Lung (tissue), 12 donors: ENCODE measurements around the gene TRIM47. TPM values are rescaled to one million over a fixed set of nuclear protein-coding genes. Genes with fewer than 3 reads are reported as not detected.

Experiments
- ATAC-seq: fragments of 200-7000 bp; cut with Tn5 transposase; one replicate; pipeline ENCODE4 v1.9.1; 2020; ENCODE audit warnings: moderate number of reproducible peaks; ENCODE audit not compliant: insufficient read depth, low FRiP score
- DNase-seq, 3 donors: peaks; one replicate each; pipeline ENCODE4 v3.0.0-alpha.2; 2013 to 2017
- H3K27ac ChIP-seq, 2 donors: one replicate each; pipeline ENCODE4 v1.5.1; 2013; ENCODE audit warnings: mild to moderate bottlenecking in 2 of 2, moderate library complexity in 2 of 2, control low read depth in 1 of 2, inconsistent platforms in 1 of 2, low read depth in 1 of 2, low read length in 1 of 2
- H3K27me3 ChIP-seq, 3 donors: one replicate each; pipeline ENCODE4 v1.5.1; 2013; ENCODE audit warnings: low read length in 2 of 3; ENCODE audit not compliant: control insufficient read depth in 3 of 3, insufficient read depth in 3 of 3
- H3K36me3 ChIP-seq, 4 donors: one replicate each; pipeline ENCODE4 v1.5.1; 2013; ENCODE audit warnings: low read length in 4 of 4, mild to moderate bottlenecking in 1 of 4, moderate library complexity in 1 of 4; ENCODE audit not compliant: control insufficient read depth in 4 of 4, insufficient read depth in 4 of 4
- H3K4me1 ChIP-seq, 5 donors: one replicate each; pipeline ENCODE4 v1.5.1; 2013; ENCODE audit warnings: low read length in 5 of 5, mild to moderate bottlenecking in 2 of 5, moderate library complexity in 1 of 5; ENCODE audit not compliant: control insufficient read depth in 5 of 5, insufficient read depth in 5 of 5
- H3K4me3 ChIP-seq: one replicate; pipeline ENCODE4 v1.5.1; 2013; ENCODE audit warnings: mild to moderate bottlenecking, control low read depth, moderate library complexity
- H3K9ac ChIP-seq, 2 donors: one replicate each; pipeline ENCODE4 v1.5.1; 2013; ENCODE audit warnings: low read length in 2 of 2, control low read depth in 1 of 2; ENCODE audit not compliant: insufficient read depth in 1 of 2
- H3K9me3 ChIP-seq, 4 donors: one replicate each; pipeline ENCODE4 v1.5.1; 2013; ENCODE audit warnings: low read length in 3 of 4, mild to moderate bottlenecking in 1 of 4, moderate library complexity in 1 of 4; ENCODE audit not compliant: control insufficient read depth in 4 of 4, insufficient read depth in 3 of 4
- WGBS, 2 donors: extraction: QIAGEN DNeasy Blood & Tissue Kit; methylation state at CpG; one replicate each; pipeline ENCODE4 v1.1.7; 2013; 5-methylcytosine and 5-hydroxymethylcytosine counted together
- polyA plus RNA-seq, 2 donors: library from polyadenylated mRNA; stranded (reverse); fragments of 200-250 nt; gene quantifications; one replicate each; pipeline ENCODE4 v1.2.1, GENCODE V29; 2013
- total RNA-seq, 2 donors: library from RNA; depleted of rRNA in 1 of 2; stranded (reverse); fragments of >200 nt in 1 of 2; gene quantifications; one replicate each; pipeline ENCODE4 v1.2.1, GENCODE V29; 2014 to 2021
- TF ChIP-seq, protein P1 (sequence below): IDR thresholded peaks from 2 replicates; pipeline ENCODE4 v1.5.1; 2012; ENCODE audit warnings: mild to moderate bottlenecking; ENCODE audit errors: control extremely low read depth, extremely low read depth
- donor health status: control.
- donor health status: control.
- donor health status: Bipolar disorder and iron deficiency.
- donor health status: healthy.
- donor health status: DM: yes; HTN: yes; CAD: no.

The TRIM47 gene
- total and polyA plus RNA-seq, 4 donors, result 22.9 to 78.3 (median 28.0) TPM

DNA sequence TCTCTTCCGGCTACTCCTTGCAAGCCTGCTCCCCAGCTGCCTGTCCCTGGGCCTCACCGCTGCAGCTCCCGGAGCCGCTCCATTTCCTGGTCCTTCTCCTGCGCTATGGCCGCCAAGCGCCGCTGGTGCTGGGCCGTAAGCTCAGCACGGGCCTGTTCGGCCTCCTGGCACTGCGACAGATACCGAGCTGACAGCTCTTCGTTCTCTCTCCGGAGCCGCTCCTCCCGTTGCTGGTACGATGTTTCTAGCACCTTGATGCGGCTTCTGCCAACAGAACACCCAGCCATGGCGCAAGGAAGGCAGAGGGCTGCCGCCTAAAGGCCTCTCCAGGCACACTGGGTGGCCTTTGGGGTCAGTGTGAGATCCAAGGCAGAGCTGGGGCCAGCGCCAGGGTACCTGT lies 41.2 kb upstream of the TRIM47 start:
- TF ChIP-seq, protein P1, sequence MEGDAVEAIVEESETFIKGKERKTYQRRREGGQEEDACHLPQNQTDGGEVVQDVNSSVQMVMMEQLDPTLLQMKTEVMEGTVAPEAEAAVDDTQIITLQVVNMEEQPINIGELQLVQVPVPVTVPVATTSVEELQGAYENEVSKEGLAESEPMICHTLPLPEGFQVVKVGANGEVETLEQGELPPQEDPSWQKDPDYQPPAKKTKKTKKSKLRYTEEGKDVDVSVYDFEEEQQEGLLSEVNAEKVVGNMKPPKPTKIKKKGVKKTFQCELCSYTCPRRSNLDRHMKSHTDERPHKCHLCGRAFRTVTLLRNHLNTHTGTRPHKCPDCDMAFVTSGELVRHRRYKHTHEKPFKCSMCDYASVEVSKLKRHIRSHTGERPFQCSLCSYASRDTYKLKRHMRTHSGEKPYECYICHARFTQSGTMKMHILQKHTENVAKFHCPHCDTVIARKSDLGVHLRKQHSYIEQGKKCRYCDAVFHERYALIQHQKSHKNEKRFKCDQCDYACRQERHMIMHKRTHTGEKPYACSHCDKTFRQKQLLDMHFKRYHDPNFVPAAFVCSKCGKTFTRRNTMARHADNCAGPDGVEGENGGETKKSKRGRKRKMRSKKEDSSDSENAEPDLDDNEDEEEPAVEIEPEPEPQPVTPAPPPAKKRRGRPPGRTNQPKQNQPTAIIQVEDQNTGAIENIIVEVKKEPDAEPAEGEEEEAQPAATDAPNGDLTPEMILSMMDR, result no peak
- Histone ChIP-seq H3K36me3 (peaks cover 0 to 8% (median 0%) of the 10 kb centered on the region in 4 donors), H3K4me3 (no peak overlapping the region), H3K27me3 (no peaks in the 10 kb centered on the region), H3K27ac (no peak overlapping the region), H3K9ac (no peak overlapping the region), H3K9me3 (no peaks in the 10 kb centered on the region), H3K4me1 (no peaks in the 10 kb centered on the region)
- 92 to 93% methylated on average over 22 of the region's 22 CpGs for WGBS, 2 donors
- DNase-seq (no peak), ATAC-seq (no peak)

DNA sequence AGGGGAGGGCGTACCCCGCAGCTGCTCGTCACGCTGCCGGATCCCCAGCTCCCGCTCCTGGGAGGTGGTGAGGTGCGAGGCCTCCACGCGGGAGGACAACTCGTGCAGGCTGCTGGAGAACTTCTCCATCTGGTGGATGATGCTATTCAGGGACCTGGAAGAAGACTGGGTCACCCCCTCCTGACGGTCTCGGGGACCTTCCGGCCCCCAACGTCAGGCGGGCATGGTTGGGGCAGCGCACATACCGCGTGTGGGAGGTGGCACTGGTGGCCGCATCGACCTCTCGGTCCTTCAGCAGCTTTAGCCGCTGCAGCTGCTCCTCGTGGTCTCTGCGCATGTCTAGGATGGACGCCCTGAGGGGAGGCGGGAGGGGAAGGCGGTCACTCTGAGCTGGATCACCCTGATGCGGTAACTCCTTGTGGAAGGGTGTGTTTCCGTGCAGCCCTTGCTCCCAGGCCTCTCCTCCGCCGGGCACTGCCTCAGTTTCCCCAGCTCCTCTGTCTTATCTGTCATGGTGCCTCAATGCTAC lies 39.6 kb upstream of the TRIM47 start:
- Histone ChIP-seq H3K9ac (no peak overlapping the region), H3K4me3 (no peak overlapping the region), H3K27me3 (no peaks in the 10 kb centered on the region), H3K27ac (no peak overlapping the region), H3K4me1 (no peaks in the 10 kb centered on the region), H3K36me3 (peaks cover 0 to 14% (median 2%) of the 10 kb centered on the region in 4 donors), H3K9me3 (no peaks in the 10 kb centered on the region)
- TF ChIP-seq, protein P1, result no peak
- 94 to 96% methylated on average over 31 of the region's 31 CpGs for WGBS, 2 donors
- DNase-seq (no peak), ATAC-seq (no peak)

DNA sequence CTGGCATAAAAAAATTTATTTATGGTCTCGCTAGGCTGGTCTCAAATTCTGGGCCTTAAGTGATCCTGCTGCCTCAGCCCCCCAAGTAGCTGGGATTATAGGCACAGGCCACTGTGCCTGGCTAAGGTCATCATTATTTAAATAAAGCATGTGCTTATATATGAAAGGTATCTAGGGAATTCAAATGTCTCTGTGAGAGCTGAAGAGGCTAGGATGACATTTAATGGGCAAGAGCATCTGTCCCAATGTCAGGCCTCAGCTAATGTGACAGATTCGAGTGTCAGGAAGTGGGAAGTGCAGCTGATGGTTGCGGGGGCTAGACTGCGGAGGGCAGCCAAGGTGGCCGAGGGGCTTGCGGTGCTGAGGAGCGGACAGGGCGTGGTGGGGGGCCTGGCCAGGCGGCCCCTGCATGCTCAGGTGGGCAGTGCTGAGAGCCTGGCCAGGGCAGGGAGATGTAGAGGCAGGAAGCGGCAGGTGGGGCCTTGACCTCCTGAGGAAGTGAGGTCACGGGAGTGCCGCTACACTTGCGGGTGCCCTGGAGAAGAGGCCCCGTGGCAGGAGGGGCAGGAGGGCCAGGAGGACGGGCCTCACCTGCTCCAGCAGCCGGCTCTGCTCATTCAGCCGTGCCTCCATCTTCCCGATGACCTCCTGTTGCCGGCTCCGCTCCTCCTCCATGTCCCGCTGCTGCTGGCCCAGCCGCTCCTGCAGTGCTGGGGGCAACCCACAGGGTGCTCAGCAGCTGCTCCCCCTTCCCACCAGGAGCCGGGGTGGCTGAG lies 38.9 kb upstream of the TRIM47 start:
- ATAC-seq (no peak), DNase-seq (no peak)
- WGBS, 2 donors, result 79 to 89% methylated on average over 19 to 22 of the region's 23 CpGs
- no peak overlapping the region for H3K4me3 ChIP-seq
- H3K9me3 ChIP-seq, result no peaks in the 10 kb centered on the region
- TF ChIP-seq, protein P1, result no peak
- no peaks in the 10 kb centered on the region for H3K27me3 ChIP-seq
- H3K36me3 ChIP-seq, result peaks cover 0 to 14% (median 2%) of the 10 kb centered on the region in 4 donors
- no peak overlapping the region for H3K27ac ChIP-seq
- no peaks in the 10 kb centered on the region for H3K4me1 ChIP-seq
- H3K9ac ChIP-seq, result no peak overlapping the region
